A549 (cell line): ENCODE measurements around the gene POLR2J. TPM values are rescaled to one million over a fixed set of nuclear protein-coding genes. Genes with fewer than 3 reads are reported as not detected.

ENCODE experiments used
- ATAC-seq, 2 experiments: fragments of 200-7000 bp in 1 of 2; fragments of >200 bp in 1 of 2; cut with Nextera tagmentation in 1 of 2; cut with Tn5 transposase in 1 of 2; 3 replicates each; pipeline versions ENCODE4 v1.8.0 to v1.9.1; 2018 to 2020; ENCODE audit warnings: mild to moderate bottlenecking in 1 of 2, moderate library complexity in 1 of 2
- CTCF ChIA-PET: fragments of 300-600 bp; sonication (Branson Sonifier 250); formaldehyde crosslinking; extraction: SDS; loops from one replicate; lab custom pipeline; 2021; ENCODE audit warnings: antibody characterized with exemption, inconsistent platforms; lab: Yijun Ruan, JAX
- POLR2A ChIA-PET: fragments of 350-600 bp; formaldehyde crosslinking; extraction: SDS; loops from one replicate; lab custom pipeline; 2021; ENCODE audit warnings: antibody characterized with exemption, inconsistent platforms; lab: Yijun Ruan, JAX
- DNase-seq, 2 experiments: peaks; one replicate each; pipeline versions ENCODE4 v3.0.0 to v3.0.0-alpha.2; 2011 to 2016; ENCODE audit warnings: low read depth in 1 of 2, low spot score in 1 of 2
- FAIRE-seq: peaks from 2 replicates; lab custom pipeline; 2011; peaks lifted over from hg19 to GRCh38; lab: Jason Lieb, UNC
- H3K27ac ChIP-seq, 2 experiments: fragments of >200 bp; sonication (Bioruptor Twin); formaldehyde crosslinking; 3 replicates each; pipeline ENCODE4 v1.5.1; 2016 to 2017
- H3K4me1 ChIP-seq: fragments of >200 bp; sonication (Bioruptor Twin); formaldehyde crosslinking; 3 replicates; pipeline ENCODE4 v1.6.1; 2016
- H3K4me2 ChIP-seq: fragments of >200 bp; sonication (Bioruptor Twin); formaldehyde crosslinking; 3 replicates; pipeline ENCODE4 v1.6.1; 2016
- H3K4me3 ChIP-seq: fragments of >200 bp; sonication (Bioruptor Twin); formaldehyde crosslinking; 3 replicates; pipeline ENCODE4 v1.5.1; 2016
- H3K9me3 ChIP-seq: fragments of >200 bp; sonication (Bioruptor Twin); formaldehyde crosslinking; 3 replicates; pipeline ENCODE4 v1.6.1; 2016
- ATOH8 ChIP-seq: fragments of 250-450 bp; sonication (Bioruptor Pico); IDR thresholded peaks from 2 replicates; pipeline ENCODE4 v1.5.0; 2020; ENCODE audit warnings: low read depth, mild to moderate bottlenecking, moderate library complexity
- CBX2 ChIP-seq: fragments of 200-600 bp; sonication (generic); IDR thresholded peaks from 2 replicates; pipeline ENCODE4 v1.6.1; 2016; ENCODE audit warnings: low read depth, mild to moderate bottlenecking, borderline replicate concordance
- CTCF ChIP-seq: fragments of >200 bp; sonication (Bioruptor Twin); formaldehyde crosslinking; IDR thresholded peaks from 3 replicates; pipeline ENCODE4 v1.5.1; 2016
- E2F6 ChIP-seq: IDR thresholded peaks from 2 replicates; pipeline ENCODE4 v1.6.1; 2012; ENCODE audit warnings: low read depth, borderline replicate concordance
- EHF ChIP-seq: fragments of 250-450 bp; sonication (Bioruptor Pico); IDR thresholded peaks from 2 replicates; pipeline ENCODE4 v1.5.0; 2020; ENCODE audit warnings: mild to moderate bottlenecking
- EHMT2 ChIP-seq: fragments of 200-600 bp; sonication (generic); IDR thresholded peaks from 2 replicates; pipeline ENCODE4 v1.6.1; 2016; ENCODE audit warnings: antibody characterized with exemption, low read depth, mild to moderate bottlenecking, moderate library complexity
- ELK1 ChIP-seq: fragments of 150-350 bp; IDR thresholded peaks from 2 replicates; pipeline ENCODE4 v1.6.1; 2014; ENCODE audit warnings: low read depth, mild to moderate bottlenecking, low read length
- EP300 ChIP-seq, 2 experiments: fragments of >200 bp; sonication (Bioruptor Twin); formaldehyde crosslinking; IDR thresholded peaks; 2 replicates in 1 of 2; 3 replicates in 1 of 2; pipeline ENCODE4 v1.6.1; 2016 to 2017
- ESRRA ChIP-seq: fragments of 150-350 bp; IDR thresholded peaks from 2 replicates; pipeline ENCODE4 v1.6.1; 2014; ENCODE audit warnings: mild to moderate bottlenecking, low read length, borderline replicate concordance
- FOXS1 ChIP-seq: fragments of 250-450 bp; sonication (Bioruptor Pico); IDR thresholded peaks from 2 replicates; pipeline ENCODE4 v1.5.0; 2020; ENCODE audit warnings: mild to moderate bottlenecking, moderate library complexity
- GATA3 ChIP-seq: IDR thresholded peaks from 2 replicates; pipeline ENCODE4 v1.6.1; 2012; ENCODE audit warnings: borderline replicate concordance
- HEYL ChIP-seq: fragments of 250-450 bp; sonication (Bioruptor Pico); IDR thresholded peaks from 2 replicates; pipeline ENCODE4 v1.8.0; 2021; ENCODE audit warnings: mild to moderate bottlenecking, moderate library complexity
- HOXA7 ChIP-seq: fragments of 250-450 bp; sonication (Bioruptor Pico); IDR thresholded peaks from 2 replicates; pipeline ENCODE4 v1.5.0; 2020; ENCODE audit warnings: mild to moderate bottlenecking, moderate library complexity
- HOXB5 ChIP-seq: fragments of 250-450 bp; sonication (Bioruptor Pico); IDR thresholded peaks from 2 replicates; pipeline ENCODE4 v1.5.0; 2020; ENCODE audit warnings: mild to moderate bottlenecking, moderate library complexity
- JUN ChIP-seq, 2 experiments: fragments of >200 bp; sonication (Bioruptor Twin); formaldehyde crosslinking; IDR thresholded peaks; 2 replicates in 1 of 2; 3 replicates in 1 of 2; pipeline ENCODE4 v1.6.1; 2016 to 2017
- KDM1A ChIP-seq: fragments of 200-600 bp; sonication (generic); IDR thresholded peaks from 2 replicates; pipeline ENCODE4 v1.6.1; 2016; ENCODE audit warnings: low read depth, mild to moderate bottlenecking
- MAFK ChIP-seq: fragments of 450-650 bp; IDR thresholded peaks from 2 replicates; pipeline ENCODE4 v1.6.1; 2014; ENCODE audit not compliant: partially characterized antibody
- MAX ChIP-seq: IDR thresholded peaks from 2 replicates; pipeline ENCODE4 v1.6.1; 2012
- NR3C1 ChIP-seq: fragments of >200 bp; sonication (Bioruptor Twin); formaldehyde crosslinking; IDR thresholded peaks from 3 replicates; pipeline ENCODE4 v1.6.1; 2017
- PHF8 ChIP-seq: fragments of 200-600 bp; sonication (generic); IDR thresholded peaks from 2 replicates; pipeline ENCODE4 v1.6.1; 2016; ENCODE audit warnings: low read depth, mild to moderate bottlenecking, antibody characterized with exemption, moderate library complexity, borderline replicate concordance
- POLR2AphosphoS2 ChIP-seq: conservative IDR thresholded peaks from 2 replicates; pipeline ENCODE4 v1.6.1; 2012; ENCODE audit warnings: low read length, improper control_type of control experiment, inconsistent platforms
- RAD21 ChIP-seq, 2 experiments: fragments of >200 bp in 1 of 2; sonication (Bioruptor Twin) in 1 of 2; formaldehyde crosslinking in 1 of 2; IDR thresholded peaks in 1 of 2; conservative IDR thresholded peaks in 1 of 2; 2 replicates in 1 of 2; 3 replicates in 1 of 2; pipeline ENCODE4 v1.6.1; 2012 to 2018; ENCODE audit warnings: inconsistent platforms in 1 of 2
- RARB ChIP-seq: fragments of 250-450 bp; sonication (Bioruptor Pico); IDR thresholded peaks from 2 replicates; pipeline ENCODE4 v1.8.0; 2021; ENCODE audit warnings: mild to moderate bottlenecking, moderate library complexity
- RCOR1 ChIP-seq: fragments of 150-350 bp; IDR thresholded peaks from 2 replicates; pipeline ENCODE4 v1.6.1; 2014; ENCODE audit warnings: antibody characterized with exemption, low read length, low read depth
- RFX5 ChIP-seq: fragments of 450-650 bp; IDR thresholded peaks from 2 replicates; pipeline ENCODE4 v1.7.1; 2014; ENCODE audit warnings: antibody characterized with exemption, mild to moderate bottlenecking, moderate library complexity
- SREBF2 ChIP-seq: fragments of 450-650 bp; IDR thresholded peaks from 2 replicates; pipeline ENCODE4 v1.6.1; 2014; ENCODE audit warnings: mild to moderate bottlenecking, moderate library complexity
- TP53 ChIP-seq: fragments of 250-450 bp; sonication (Bioruptor Pico); IDR thresholded peaks from 2 replicates; pipeline ENCODE4 v1.5.0; 2021; ENCODE audit warnings: mild to moderate bottlenecking, moderate library complexity
- ZC3H11A ChIP-seq: fragments of 450-650 bp; IDR thresholded peaks from 2 replicates; pipeline ENCODE4 v1.6.1; 2014; ENCODE audit warnings: antibody characterized with exemption, mild to moderate bottlenecking
- ZFP36 ChIP-seq: fragments of 450-650 bp; IDR thresholded peaks from 2 replicates; pipeline ENCODE4 v1.6.1; 2014; ENCODE audit warnings: borderline replicate concordance; ENCODE audit not compliant: partially characterized antibody
- ZNF302 ChIP-seq: fragments of 250-450 bp; sonication (Bioruptor Pico); IDR thresholded peaks from 2 replicates; pipeline ENCODE4 v1.9.0; 2021; ENCODE audit warnings: inconsistent platforms, mild to moderate bottlenecking, moderate library complexity
- WGBS: methylation state at CpG from one replicate; pipeline ENCODE4 v1.1.6; 2017; ENCODE audit errors: missing lambda C conversion rate; 5-methylcytosine and 5-hydroxymethylcytosine counted together
- polyA plus RNA-seq, 4 experiments: library from polyadenylated mRNA; depleted of rRNA in 3 of 4; stranded (reverse); fragments of >200 nt; fragmentation: RNase III in 1 of 4; extraction: RNeasy Plus Mini Kit Qiagen cat#74134 plus additional on column Dnase treatment in 1 of 4; gene quantifications; 2 replicates in 3 of 4; 3 replicates in 1 of 4; pipeline ENCODE4 v1.2.3, GENCODE V29; 2011 to 2017

POLR2J gene
- polyA plus RNA-seq, 2 of the 4 experiments (the other 2 are of a cell fraction) = 99.0 to 104 TPM

GRCh38 chr7:102425639-102426267 is 53.0 kb downstream of the POLR2J start:
- no peak for TF ChIP-seq HOXB5
- TF ChIP-seq ZNF302 (CRISPR knock-in tag) = no peak
- no peak for TF ChIP-seq RCOR1
- TF ChIP-seq CTCF = no peak
- TF ChIP-seq HEYL = no peak
- TF ChIP-seq NR3C1 = no peak
- no peak for TF ChIP-seq GATA3
- no peak for TF ChIP-seq FOXS1 (CRISPR knock-in tag)
- no peak for TF ChIP-seq HOXA7 (CRISPR knock-in tag)
- TF ChIP-seq KDM1A = no peak
- no peak for TF ChIP-seq MAFK
- TF ChIP-seq ESRRA = no peak
- TF ChIP-seq ZC3H11A = no peak
- TF ChIP-seq ATOH8 = no peak
- TF ChIP-seq TP53 = no peak
- TF ChIP-seq EP300 (IDR thresholded peaks at IDR 0.05) = no peak
- TF ChIP-seq EHF (CRISPR knock-in tag) = no peak
- Histone ChIP-seq H3K9me3 (no peaks in the 10 kb centered on the region), H3K4me3 (no peak overlapping the region), H3K4me1 (peaks cover 5% of the 10 kb centered on the region; the same call in 1 of the 3 replicates), H3K27ac (no peak overlapping the region), H3K4me2 (no peak overlapping the region)
- ATAC-seq (peak; percentile 21 to 28; a peak in 3 of 6 replicates), FAIRE-seq (no peak), DNase-seq (no peak)
- WGBS = 85% methylated on average over 24 of the region's 25 CpGs
- ChIA-PET CTCF (interaction anchor here (2.7 kb wide), 1 partner anchor 13 kb away, joined by 9 read pairs; no protein-coding TSS in a partner anchor), POLR2A (no interaction called here)

GRCh38 chr7:102424787-102425218 is 53.9 kb downstream of the POLR2J start:
- H3K9me3 ChIP-seq = no peaks in the 10 kb centered on the region
- no peak for TF ChIP-seq RFX5
- no peak for TF ChIP-seq ZFP36
- no peak for TF ChIP-seq JUN (IDR thresholded peaks at IDR 0.05)
- TF ChIP-seq ESRRA = no peak
- no peak for TF ChIP-seq ZC3H11A
- no peak overlapping the region for H3K4me2 ChIP-seq
- CTCF ChIA-PET = interaction anchor here (0.7 to 2.7 kb wide), 2 partner anchors 12 to 25 kb away, joined by 3 to 9 read pairs; no protein-coding TSS in a partner anchor
- ATAC-seq = no peak
- DNase-seq = no peak
- 91% methylated on average over 13 of the region's 13 CpGs for WGBS
- FAIRE-seq = no peak
- H3K4me1 ChIP-seq = peaks cover 4% of the 10 kb centered on the region; the same call in 1 of the 3 replicates
- no peak overlapping the region for H3K4me3 ChIP-seq
- no peak overlapping the region for H3K27ac ChIP-seq
- POLR2A ChIA-PET = no interaction called here

GRCh38 chr7:102424129-102424551 is 54.6 kb downstream of the POLR2J start:
- no peak for DNase-seq
- FAIRE-seq = no peak
- POLR2A ChIA-PET = no interaction called here
- no peak for ATAC-seq
- CTCF ChIA-PET = interaction anchor here (2.7 kb wide), 1 partner anchor 11 kb away, joined by 9 read pairs; no protein-coding TSS in a partner anchor
- H3K4me2 ChIP-seq = no peak overlapping the region
- H3K4me1 ChIP-seq = peaks cover 4% of the 10 kb centered on the region; the same call in 1 of the 3 replicates
- no peaks in the 10 kb centered on the region for H3K9me3 ChIP-seq
- H3K4me3 ChIP-seq = no peak overlapping the region
- H3K27ac ChIP-seq = no peak overlapping the region
- 92% methylated on average over 6 of the region's 12 CpGs for WGBS
- TF ChIP-seq SREBF2 (no peak), RAD21 (conservative IDR thresholded peaks at IDR 0.05 in 1 of 2, IDR thresholded peaks at IDR 0.05 in 1 of 2) (no peak), ESRRA (no peak), ELK1 (no peak), RARB (CRISPR knock-in tag) (no peak), E2F6 (no peak), EHF (CRISPR knock-in tag) (no peak), ZNF302 (CRISPR knock-in tag) (no peak), CBX2 (no peak), PHF8 (no peak), MAFK (no peak), MAX (no peak), POLR2AphosphoS2 (no peak), EHMT2 (no peak)
